Common myeloid progenitor, CD34-positive (primary cell): ENCODE results near the gene PGM5.

Experiments used
- CTCF ChIA-PET: fragments of 350-600 bp; sonication (Branson Sonifier 250); formaldehyde crosslinking; loops from one replicate; lab custom pipeline; 2021; ENCODE audit warnings: antibody characterized with exemption; lab: Charles Lee
- POLR2A ChIA-PET: fragments of 350-600 bp; sonication (Branson Sonifier 250); formaldehyde crosslinking; loops from one replicate; lab custom pipeline; 2021; ENCODE audit warnings: antibody characterized with exemption; lab: Charles Lee
- DNase-seq, 3 donors: peaks; one replicate each; pipeline versions ENCODE4 v3.0.0 to v3.0.0-alpha.2; 2013
- H3K27ac ChIP-seq, 2 experiments: 1 replicate in 1 of 2; 2 replicates in 1 of 2; pipeline ENCODE4 v1.7.0; 2013; ENCODE audit warnings: inconsistent platforms in 2 of 2, low read length in 2 of 2, mild to moderate bottlenecking in 2 of 2, low read depth in 1 of 2, moderate library complexity in 1 of 2; ENCODE audit not compliant: severe bottlenecking in 2 of 2, insufficient read depth in 1 of 2, poor library complexity in 1 of 2
- H3K27me3 ChIP-seq, 5 experiments: replicated peaks in 2 of 5; 1 replicate in 3 of 5; 2 replicates in 2 of 5; pipeline versions ENCODE4 v1.6.1 to v1.7.0; 2013; ENCODE audit warnings: low read length in 4 of 5, mild to moderate bottlenecking in 2 of 5, moderate library complexity in 2 of 5, inconsistent platforms in 1 of 5; ENCODE audit not compliant: insufficient read depth in 5 of 5, control insufficient read depth in 4 of 5
- H3K36me3 ChIP-seq, 4 experiments: 1 replicate in 2 of 4; 2 replicates in 2 of 4; pipeline versions ENCODE4 v1.6.1 to v1.7.0; 2013; ENCODE audit warnings: low read length in 3 of 4, control low read depth in 1 of 4, mild to moderate bottlenecking in 1 of 4; ENCODE audit not compliant: control insufficient read depth in 4 of 4, insufficient read depth in 4 of 4
- H3K4me1 ChIP-seq, 4 experiments: 1 replicate in 3 of 4; 2 replicates in 1 of 4; pipeline versions ENCODE4 v1.6.1 to v1.7.1; 2013; ENCODE audit warnings: low read length in 3 of 4, mild to moderate bottlenecking in 3 of 4, control low read depth in 1 of 4, inconsistent platforms in 1 of 4, moderate library complexity in 1 of 4; ENCODE audit not compliant: control insufficient read depth in 4 of 4, insufficient read depth in 4 of 4; ENCODE audit errors: control extremely low read depth in 1 of 4
- H3K4me3 ChIP-seq, 7 experiments: 1 replicate in 4 of 7; 2 replicates in 3 of 7; pipeline versions ENCODE4 v1.5.1 to v1.7.0; 2013; ENCODE audit warnings: mild to moderate bottlenecking in 7 of 7, low read length in 6 of 7, moderate library complexity in 6 of 7, inconsistent platforms in 2 of 7, low read depth in 2 of 7, control low read depth in 1 of 7; ENCODE audit not compliant: insufficient read depth in 4 of 7, control insufficient read depth in 1 of 7; ENCODE audit errors: extremely low read depth in 1 of 7
- H3K9me3 ChIP-seq, 5 experiments: 1 replicate in 4 of 5; 2 replicates in 1 of 5; pipeline versions ENCODE4 v1.6.1 to v1.7.1; 2013; ENCODE audit warnings: low read length in 4 of 5, mild to moderate bottlenecking in 2 of 5, inconsistent platforms in 1 of 5, low read depth in 1 of 5, moderate library complexity in 1 of 5; ENCODE audit not compliant: control insufficient read depth in 4 of 5, insufficient read depth in 2 of 5; ENCODE audit errors: control extremely low read depth in 1 of 5
- WGBS: methylation state at CpG from one replicate; pipeline ENCODE4 v1.1.5; 2013; ENCODE audit not compliant: insufficient coverage; 5-methylcytosine and 5-hydroxymethylcytosine counted together

Gene PGM5

GRCh38 chr9:68540712-68541535, 184.5 kb downstream of the PGM5 start, which contains the start of gene TMEM252:
Gene TMEM252, minus strand, starts transcription at chr9:68540883. Its CDS starts 69 bp downstream, at chr9:68540814.
- peaks cover 0 to 9% (median 0%) of the 10 kb centered on the region in 4 experiments for H3K4me1 ChIP-seq
- no peaks in the 10 kb centered on the region for H3K27me3 ChIP-seq
- 93% methylated on average over 5 of the region's 8 CpGs for WGBS
- H3K4me3 ChIP-seq, result no peak within 1 kb of the TSS
- no peak for DNase-seq
- H3K9me3 ChIP-seq, result no peaks in the 10 kb centered on the region
- POLR2A ChIA-PET, result no interaction called here
- no peak within 1 kb of the TSS for H3K27ac ChIP-seq
- CTCF ChIA-PET, result interaction anchor here (1.6 to 2.2 kb wide), 3 partner anchors 15 to 27 kb away, joined by 6 read pairs; no protein-coding TSS in a partner anchor
- no peaks in the 10 kb centered on the region for H3K36me3 ChIP-seq

GRCh38 chr9:68541568-68541967, 185.2 kb downstream of the PGM5 start:
- no peak overlapping the region for H3K4me3 ChIP-seq
- no peak for DNase-seq
- POLR2A ChIA-PET, result no interaction called here
- 57% methylated on average over 2 of the region's 2 CpGs for WGBS
- peaks cover 0 to 13% (median 2%) of the 10 kb centered on the region in 4 experiments for H3K4me1 ChIP-seq
- no peak overlapping the region for H3K27ac ChIP-seq
- H3K9me3 ChIP-seq, result no peaks in the 10 kb centered on the region
- H3K27me3 ChIP-seq, result no peaks in the 10 kb centered on the region
- H3K36me3 ChIP-seq, result no peaks in the 10 kb centered on the region
- CTCF ChIA-PET, result interaction anchor here (1.7 to 2.2 kb wide), 2 partner anchors 14 to 27 kb away, joined by 6 read pairs; no protein-coding TSS in a partner anchor

GRCh38 chr9:68545033-68545705, 188.8 kb downstream of the PGM5 start:
- H3K4me3 ChIP-seq, result no peak overlapping the region
- H3K27ac ChIP-seq, result no peak overlapping the region
- H3K27me3 ChIP-seq, result no peaks in the 10 kb centered on the region
- CTCF ChIA-PET, result interaction anchor here (1.8 kb wide), 1 partner anchor 15 kb away, joined by 6 read pairs; no protein-coding TSS in a partner anchor
- POLR2A ChIA-PET, result no interaction called here
- H3K36me3 ChIP-seq, result no peaks in the 10 kb centered on the region
- H3K4me1 ChIP-seq, result peaks cover 0 to 33% (median 20%) of the 10 kb centered on the region in 4 experiments
- no peak for DNase-seq
- no peaks in the 10 kb centered on the region for H3K9me3 ChIP-seq
- WGBS, result 100% methylated on average over 2 of the region's 3 CpGs

- Histone ChIP-seq H3K36me3 (no peaks in the 10 kb centered on the region), H3K9me3 (no peaks in the 10 kb centered on the region), H3K27ac (no peak overlapping the region), H3K4me1 (peaks cover 0 to 36% (median 20%) of the 10 kb centered on the region in 4 experiments), H3K4me3 (peak overlapping the region in 3 of 7 experiments; percentile 21 to 27 (median 26)), H3K27me3 (no peaks in the 10 kb centered on the region)
- ChIA-PET POLR2A (no interaction called here), CTCF (interaction anchor here (0.9 kb wide), 1 partner anchor 38 kb away, joined by 3 read pairs; no protein-coding TSS in a partner anchor)
- 37% methylated on average over 5 of the region's 6 CpGs for WGBS
- DNase-seq, result peak in 2 of 3 donors; percentile 67 to 77
Measured at GRCh38 chr9:68546596-68547390, 190.4 kb downstream of the PGM5 start.

GRCh38 chr9:68547417-68547816, 191.0 kb downstream of the PGM5 start:
- H3K4me3 ChIP-seq, result peak overlapping the region in 1 of 7 experiments; percentile 21
- peaks cover 0 to 36% (median 20%) of the 10 kb centered on the region in 4 experiments for H3K4me1 ChIP-seq
- CTCF ChIA-PET, result interaction anchor here (0.9 kb wide), 1 partner anchor 38 kb away, joined by 3 read pairs; no protein-coding TSS in a partner anchor
- no peaks in the 10 kb centered on the region for H3K27me3 ChIP-seq
- DNase-seq, result peak in 2 of 3 donors; percentile 50 to 62
- POLR2A ChIA-PET, result no interaction called here
- no peaks in the 10 kb centered on the region for H3K9me3 ChIP-seq
- no peak overlapping the region for H3K27ac ChIP-seq
- no peaks in the 10 kb centered on the region for H3K36me3 ChIP-seq

- Histone ChIP-seq H3K27ac (no peak overlapping the region), H3K4me1 (peaks cover 0 to 36% (median 20%) of the 10 kb centered on the region in 4 experiments), H3K36me3 (no peaks in the 10 kb centered on the region), H3K9me3 (no peaks in the 10 kb centered on the region), H3K27me3 (no peaks in the 10 kb centered on the region), H3K4me3 (no peak overlapping the region)
- no CpG with 5 or more reads among the region's 3 CpGs for WGBS
- ChIA-PET CTCF (interaction anchor here (0.9 to 1.9 kb wide), 2 partner anchors 11 to 19 kb away, joined by 3 to 6 read pairs; no protein-coding TSS in a partner anchor), POLR2A (no interaction called here)
- DNase-seq, result no peak
Measured at GRCh38 chr9:68548241-68548640, 191.8 kb downstream of the PGM5 start.
